Neural progenitor cell (in vitro differentiated cells): ENCODE measurements around the gene KRT6C. TPM values are rescaled to one million over a fixed set of nuclear protein-coding genes. Genes with fewer than 3 reads are reported as not detected.

Experiments
- DNase-seq: peaks from one replicate; pipeline ENCODE4 v3.0.0-alpha.2; 2016; ENCODE audit warnings: low spot score
- H2AFZ ChIP-seq: fragments of 200-600 bp; sonication (generic); replicated peaks from 2 replicates; pipeline ENCODE4 v1.6.1; 2016; ENCODE audit warnings: antibody characterized with exemption
- H3F3A ChIP-seq: fragments of 200-600 bp; sonication (generic); 2 replicates; pipeline ENCODE4 v1.6.1; 2016; ENCODE audit warnings: antibody characterized with exemption, low read depth
- H3K27ac ChIP-seq: fragments of 200-600 bp; sonication (generic); 2 replicates; pipeline ENCODE4 v1.5.1; 2016; ENCODE audit warnings: mild to moderate bottlenecking
- H3K27me3 ChIP-seq: fragments of 200-600 bp; sonication (generic); 2 replicates; pipeline ENCODE4 v1.6.1; 2016; ENCODE audit warnings: mild to moderate bottlenecking, moderate library complexity
- H3K36me3 ChIP-seq: fragments of 200-600 bp; sonication (generic); 2 replicates; pipeline ENCODE4 v1.5.1; 2016
- H3K4me1 ChIP-seq: fragments of 200-600 bp; sonication (generic); 2 replicates; pipeline ENCODE4 v1.6.1; 2016; ENCODE audit warnings: mixed run types
- H3K4me2 ChIP-seq: fragments of 200-600 bp; sonication (generic); 2 replicates; pipeline ENCODE4 v1.6.1; 2016
- H3K4me3 ChIP-seq: fragments of 200-600 bp; sonication (generic); 2 replicates; pipeline ENCODE4 v1.5.1; 2016
- H3K79me2 ChIP-seq: fragments of 200-600 bp; sonication (generic); 2 replicates; pipeline ENCODE4 v1.6.1; 2016; ENCODE audit warnings: low read depth
- H3K9ac ChIP-seq: fragments of 200-600 bp; sonication (generic); 2 replicates; pipeline ENCODE4 v1.6.1; 2016
- H3K9me3 ChIP-seq: fragments of 200-600 bp; sonication (generic); 2 replicates; pipeline ENCODE4 v1.5.1; 2016; ENCODE audit warnings: low read depth
- H4K20me1 ChIP-seq: fragments of 200-600 bp; sonication (generic); 2 replicates; pipeline ENCODE4 v1.6.1; 2016; ENCODE audit warnings: low read depth
- H3K27ac Mint-ChIP-seq: 3 replicates; pipeline ENCODE4 v1.8.0; 2021; ENCODE audit warnings: mixed read lengths
- H3K27me3 Mint-ChIP-seq: 2 replicates; pipeline ENCODE4 v1.8.0; 2022; ENCODE audit warnings: low read depth, mild to moderate bottlenecking, inconsistent platforms, moderate library complexity, mixed read lengths; ENCODE audit not compliant: insufficient read depth
- H3K36me3 Mint-ChIP-seq: 3 replicates; pipeline ENCODE4 v1.8.0; 2021; ENCODE audit warnings: mixed read lengths
- H3K4me1 Mint-ChIP-seq: 3 replicates; pipeline ENCODE4 v1.8.0; 2021; ENCODE audit warnings: mixed read lengths
- H3K4me3 Mint-ChIP-seq: 3 replicates; pipeline ENCODE4 v1.8.0; 2021; ENCODE audit warnings: mild to moderate bottlenecking, moderate library complexity, mixed read lengths
- H3K9me3 Mint-ChIP-seq: 3 replicates; pipeline ENCODE4 v1.8.0; 2020; ENCODE audit warnings: mixed read lengths
- EZH2 ChIP-seq: fragments of 200-600 bp; sonication (generic); IDR thresholded peaks from 2 replicates; pipeline ENCODE4 v1.6.1; 2017; ENCODE audit warnings: antibody characterized with exemption, mild to moderate bottlenecking, moderate library complexity
- EZH2phosphoT487 ChIP-seq: fragments of 200-600 bp; sonication (generic); IDR thresholded peaks from 2 replicates; pipeline ENCODE4 v1.6.1; 2017; ENCODE audit warnings: antibody characterized with exemption
- total RNA-seq: library from RNA; depleted of rRNA; stranded (reverse); fragments of >200 nt; gene quantifications from 2 replicates; pipeline ENCODE4 v1.2.3, GENCODE V29; 2015; ENCODE audit warnings: low replicate concordance
- TF ChIP-seq, protein P1 (sequence below): fragments of 200-600 bp; sonication (generic); IDR thresholded peaks from 2 replicates; pipeline ENCODE4 v1.5.1; 2017; ENCODE audit warnings: antibody characterized with exemption, mild to moderate bottlenecking

KRT6C gene
- total RNA-seq, 1 donor from 2014 or later: not detected

DNA sequence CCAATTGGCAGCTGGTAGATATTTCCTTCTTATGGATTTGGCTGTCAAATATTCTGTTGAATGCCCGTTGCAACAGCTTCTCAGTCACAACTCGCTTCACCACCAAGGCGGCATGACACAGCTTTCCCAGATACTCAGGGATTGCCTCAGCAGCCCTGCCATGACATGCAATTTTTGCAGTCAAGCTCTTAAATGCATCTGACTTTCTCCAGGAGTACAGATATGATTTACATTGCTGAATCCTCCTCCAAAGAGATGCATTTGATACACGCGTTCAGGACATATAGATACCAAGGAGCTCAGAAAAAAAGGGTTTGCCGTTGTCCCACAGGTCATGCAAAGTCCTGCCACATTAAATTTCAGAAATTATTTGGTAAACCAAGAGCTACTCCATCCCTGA is 40.1 kb upstream of the KRT6C start:
- no peaks in the 10 kb centered on the region for H3K4me1 Mint-ChIP-seq
- no peak overlapping the region for H3K27ac Mint-ChIP-seq
- no peaks in the 10 kb centered on the region for H3K36me3 Mint-ChIP-seq
- H3K4me2 ChIP-seq: no peak overlapping the region
- no peaks in the 10 kb centered on the region for H3K36me3 ChIP-seq
- no peaks in the 10 kb centered on the region for H3K4me1 ChIP-seq
- H3K9me3 ChIP-seq: no peaks in the 10 kb centered on the region
- no peaks in the 10 kb centered on the region for H3K79me2 ChIP-seq
- no peaks in the 10 kb centered on the region for H3F3A ChIP-seq
- H3K27me3 ChIP-seq: no peaks in the 10 kb centered on the region
- no peak overlapping the region for H2AFZ ChIP-seq
- H3K27ac ChIP-seq: no peak overlapping the region
- TF ChIP-seq EZH2phosphoT487 (no peak), EZH2 (no peak)
- TF ChIP-seq, protein P1, sequence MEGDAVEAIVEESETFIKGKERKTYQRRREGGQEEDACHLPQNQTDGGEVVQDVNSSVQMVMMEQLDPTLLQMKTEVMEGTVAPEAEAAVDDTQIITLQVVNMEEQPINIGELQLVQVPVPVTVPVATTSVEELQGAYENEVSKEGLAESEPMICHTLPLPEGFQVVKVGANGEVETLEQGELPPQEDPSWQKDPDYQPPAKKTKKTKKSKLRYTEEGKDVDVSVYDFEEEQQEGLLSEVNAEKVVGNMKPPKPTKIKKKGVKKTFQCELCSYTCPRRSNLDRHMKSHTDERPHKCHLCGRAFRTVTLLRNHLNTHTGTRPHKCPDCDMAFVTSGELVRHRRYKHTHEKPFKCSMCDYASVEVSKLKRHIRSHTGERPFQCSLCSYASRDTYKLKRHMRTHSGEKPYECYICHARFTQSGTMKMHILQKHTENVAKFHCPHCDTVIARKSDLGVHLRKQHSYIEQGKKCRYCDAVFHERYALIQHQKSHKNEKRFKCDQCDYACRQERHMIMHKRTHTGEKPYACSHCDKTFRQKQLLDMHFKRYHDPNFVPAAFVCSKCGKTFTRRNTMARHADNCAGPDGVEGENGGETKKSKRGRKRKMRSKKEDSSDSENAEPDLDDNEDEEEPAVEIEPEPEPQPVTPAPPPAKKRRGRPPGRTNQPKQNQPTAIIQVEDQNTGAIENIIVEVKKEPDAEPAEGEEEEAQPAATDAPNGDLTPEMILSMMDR: no peak
- no peak overlapping the region for H3K4me3 ChIP-seq
- no peak for DNase-seq
- H3K9me3 Mint-ChIP-seq: peaks cover 10% of the 10 kb centered on the region
- no peaks in the 10 kb centered on the region for H4K20me1 ChIP-seq
- H3K4me3 Mint-ChIP-seq: no peak overlapping the region
- H3K27me3 Mint-ChIP-seq: peaks cover 5% of the 10 kb centered on the region
- no peak overlapping the region for H3K9ac ChIP-seq

DNA sequence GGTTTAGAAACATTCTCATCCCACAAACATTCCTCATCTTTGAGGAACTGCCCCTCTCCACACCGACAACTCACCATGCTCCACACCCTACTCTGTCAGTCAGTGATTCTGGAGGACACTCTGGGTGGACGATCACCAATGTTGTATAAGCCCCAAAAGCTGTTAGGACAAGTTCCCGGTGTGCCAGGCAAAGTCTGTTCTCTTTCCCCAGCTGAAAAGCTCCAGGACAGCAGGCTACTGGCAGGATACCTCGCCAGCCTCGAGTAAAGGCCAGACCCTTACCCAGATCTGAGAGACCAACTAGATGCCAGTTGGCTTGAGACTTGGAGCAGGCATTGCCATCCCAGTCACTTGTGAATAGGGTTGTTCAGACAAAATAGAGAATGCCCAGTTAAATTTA is 34.6 kb upstream of the KRT6C start:
- TF ChIP-seq, protein P1: no peak
- TF ChIP-seq EZH2 (no peak), EZH2phosphoT487 (no peak)
- Histone ChIP-seq H3K79me2 (no peaks in the 10 kb centered on the region), H3K9me3 (no peaks in the 10 kb centered on the region), H3K27ac (no peak overlapping the region), H4K20me1 (no peaks in the 10 kb centered on the region), H3K4me1 (no peaks in the 10 kb centered on the region), H3K4me3 (no peak overlapping the region), H3F3A (no peaks in the 10 kb centered on the region), H2AFZ (no peak overlapping the region), H3K4me2 (no peak overlapping the region), H3K9ac (no peak overlapping the region), H3K36me3 (no peaks in the 10 kb centered on the region), H3K27me3 (no peaks in the 10 kb centered on the region)
- Mint-ChIP-seq H3K4me1 (no peaks in the 10 kb centered on the region), H3K27me3 (no peaks in the 10 kb centered on the region), H3K9me3 (peaks cover 10% of the 10 kb centered on the region), H3K4me3 (no peak overlapping the region), H3K27ac (no peak overlapping the region), H3K36me3 (no peaks in the 10 kb centered on the region)
- DNase-seq: no peak

DNA sequence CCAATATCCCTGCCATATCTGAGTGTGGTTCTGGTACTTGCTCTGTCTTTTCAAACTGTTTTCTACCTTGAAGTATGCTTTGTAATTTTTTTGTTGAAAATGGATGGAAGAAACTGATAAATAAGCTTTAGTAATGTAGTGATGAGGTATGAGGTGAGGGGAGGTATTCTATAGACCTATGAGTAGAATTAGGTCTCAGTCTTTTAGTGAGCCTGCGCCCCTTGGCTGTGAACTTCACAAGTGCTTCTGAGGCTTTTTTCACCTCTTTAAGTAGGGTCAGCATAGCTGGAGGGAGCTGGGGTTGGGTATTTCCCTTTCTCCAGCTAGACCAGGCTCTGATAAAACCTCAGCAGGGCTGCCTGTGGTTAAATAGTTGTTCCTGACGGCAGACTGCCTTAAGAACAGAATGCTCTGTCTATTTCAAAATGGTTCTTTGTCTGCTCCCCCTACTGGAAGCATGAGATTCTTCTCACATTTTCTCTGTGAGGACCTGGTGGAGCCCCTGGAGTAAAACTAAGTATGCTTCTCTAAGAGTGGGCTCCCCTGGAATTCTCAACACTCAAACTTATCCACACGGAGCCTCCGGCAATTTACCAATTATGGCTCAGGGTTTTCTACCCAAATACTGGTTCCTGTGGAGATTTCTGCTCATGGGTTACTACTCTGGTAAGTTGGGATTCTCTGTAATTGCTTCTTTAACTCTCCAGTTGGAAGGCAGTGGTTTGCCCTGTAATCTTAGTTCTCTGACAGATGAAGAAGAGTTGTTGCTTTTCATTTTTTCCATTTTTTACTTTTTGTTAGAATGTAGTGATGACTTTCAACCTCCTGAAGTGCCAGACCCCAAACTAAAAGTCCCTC is 33.5 kb upstream of the KRT6C start:
- Histone ChIP-seq H3K9ac (no peak overlapping the region), H2AFZ (peak overlapping the region; percentile 40), H3K4me1 (no peaks in the 10 kb centered on the region), H3K9me3 (no peaks in the 10 kb centered on the region), H3K27ac (no peak overlapping the region), H3F3A (no peaks in the 10 kb centered on the region), H3K4me2 (no peak overlapping the region), H3K4me3 (no peak overlapping the region), H3K79me2 (no peaks in the 10 kb centered on the region), H4K20me1 (no peaks in the 10 kb centered on the region), H3K36me3 (no peaks in the 10 kb centered on the region), H3K27me3 (no peaks in the 10 kb centered on the region)
- Mint-ChIP-seq H3K9me3 (peaks cover 10% of the 10 kb centered on the region), H3K4me3 (no peak overlapping the region), H3K36me3 (no peaks in the 10 kb centered on the region), H3K27ac (no peak overlapping the region), H3K4me1 (no peaks in the 10 kb centered on the region), H3K27me3 (no peaks in the 10 kb centered on the region)
- TF ChIP-seq, protein P1: peak; percentile 66
- no peak for TF ChIP-seq EZH2
- DNase-seq: peak; percentile 63
